ENCODE measurements around the gene MYMX.
"Not testable (repeated sequence)": the region's sequence is repeated elsewhere in the genome, so short reads cannot be mapped to it uniquely, and the experiment has no call there.

MYMX gene

GRCh38 chr6:44186635-44187025 is 30.1 kb upstream of the MYMX start:
- no peak for DNase-seq (ENCODE audit: low spot score)

GRCh38 chr6:44188819-44189218 is 27.9 kb upstream of the MYMX start:
- DNase-seq (ENCODE audit: low spot score) = no peak

- no peak for DNase-seq (ENCODE audit: low spot score)
Measured at GRCh38 chr6:44189257-44189656, 27.5 kb upstream of the MYMX start.

- DNase-seq (ENCODE audit: low spot score) = no peak
Measured at GRCh38 chr6:44190715-44191114, 26.0 kb upstream of the MYMX start.

GRCh38 chr6:44192428-44193041 is 24.2 kb upstream of the MYMX start:
- peak; percentile 73 for DNase-seq (ENCODE audit: low spot score)

GRCh38 chr6:44193307-44193910 is 23.3 kb upstream of the MYMX start:
- DNase-seq (ENCODE audit: low spot score) = no peak

- no peak for DNase-seq (ENCODE audit: low spot score)
Measured at GRCh38 chr6:44194326-44194725, 22.4 kb upstream of the MYMX start.

GRCh38 chr6:44196351-44196750 is 20.4 kb upstream of the MYMX start:
- DNase-seq (ENCODE audit: low spot score) = not testable (repeated sequence)

GRCh38 chr6:44198684-44199083 is 18.0 kb upstream of the MYMX start:
- no peak for DNase-seq (ENCODE audit: low spot score)

GRCh38 chr6:44199883-44200282 is 16.8 kb upstream of the MYMX start:
- DNase-seq (ENCODE audit: low spot score) = no peak

- DNase-seq (ENCODE audit: low spot score) = no peak
Measured at GRCh38 chr6:44201200-44201599, 15.5 kb upstream of the MYMX start.

- no peak for DNase-seq (ENCODE audit: low spot score)
Measured at GRCh38 chr6:44201638-44202303, 15.0 kb upstream of the MYMX start.

GRCh38 chr6:44202332-44202971 is 14.3 kb upstream of the MYMX start:
- peak; percentile 63 for DNase-seq (ENCODE audit: low spot score)

- no peak for DNase-seq (ENCODE audit: low spot score)
Measured at GRCh38 chr6:44202972-44203750, 13.6 kb upstream of the MYMX start.

GRCh38 chr6:44203955-44204354 is 12.8 kb upstream of the MYMX start:
- no peak for DNase-seq (ENCODE audit: low spot score)

GRCh38 chr6:44207966-44208365 is 8.8 kb upstream of the MYMX start:
- no peak for DNase-seq (ENCODE audit: low spot score)

GRCh38 chr6:44211284-44211683 is 5.4 kb upstream of the MYMX start:
- DNase-seq (ENCODE audit: low spot score) = no peak

GRCh38 chr6:44214307-44214706 is 2.4 kb upstream of the MYMX start:
- DNase-seq (ENCODE audit: low spot score) = no peak

- peak; percentile 49 for DNase-seq (ENCODE audit: low spot score)
Measured at GRCh38 chr6:44217332-44218143, 812 bp downstream of the MYMX start.

GRCh38 chr6:44219053-44219814 is 2.5 kb downstream of the MYMX start:
- peak; percentile 80 for DNase-seq (ENCODE audit: low spot score)

Measured in iPS-NIHi11 (cell line).